ENCODE results near the gene FBL. TPM values are rescaled to one million over a fixed set of nuclear protein-coding genes. Genes with fewer than 3 reads are reported as not detected.

The FBL gene
- polyA plus RNA-seq, 1 donor, result 240 TPM

DNA sequence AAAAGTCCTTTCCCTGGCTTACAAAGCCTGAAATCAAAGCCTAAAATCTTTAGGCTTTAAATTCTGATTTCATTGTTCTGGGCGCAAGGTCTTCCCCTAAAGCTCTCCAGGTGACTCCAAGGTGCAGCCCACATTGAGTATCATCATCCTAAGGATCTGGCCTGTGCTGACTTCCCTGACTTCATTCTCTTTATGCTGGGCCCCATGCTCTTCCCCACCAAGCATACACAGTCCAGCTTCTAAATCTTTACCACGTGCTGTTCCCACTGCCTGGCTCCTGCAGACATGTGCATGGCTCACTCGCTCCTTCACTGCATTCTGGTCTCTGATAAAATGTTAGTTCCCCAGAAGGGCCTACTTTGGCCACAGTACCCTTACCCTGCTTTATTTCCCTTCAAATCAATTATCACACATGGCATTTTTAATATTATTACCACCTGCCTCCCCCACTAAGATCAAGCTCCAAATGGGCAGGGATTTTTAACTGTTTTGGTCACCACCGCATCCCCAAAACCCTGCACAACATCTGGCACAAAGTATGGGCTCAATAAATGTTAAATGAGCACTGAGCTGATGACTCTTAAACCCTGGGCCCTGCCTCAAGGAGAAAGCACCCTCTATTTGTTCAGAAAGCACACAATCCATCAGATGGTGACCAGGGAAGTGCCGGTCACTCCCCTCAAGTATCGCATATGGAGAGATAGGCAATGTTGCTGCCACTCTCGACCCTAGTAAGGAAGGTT is 3.3 kb downstream of the FBL start:
- DNase-seq, result no peak

DNA sequence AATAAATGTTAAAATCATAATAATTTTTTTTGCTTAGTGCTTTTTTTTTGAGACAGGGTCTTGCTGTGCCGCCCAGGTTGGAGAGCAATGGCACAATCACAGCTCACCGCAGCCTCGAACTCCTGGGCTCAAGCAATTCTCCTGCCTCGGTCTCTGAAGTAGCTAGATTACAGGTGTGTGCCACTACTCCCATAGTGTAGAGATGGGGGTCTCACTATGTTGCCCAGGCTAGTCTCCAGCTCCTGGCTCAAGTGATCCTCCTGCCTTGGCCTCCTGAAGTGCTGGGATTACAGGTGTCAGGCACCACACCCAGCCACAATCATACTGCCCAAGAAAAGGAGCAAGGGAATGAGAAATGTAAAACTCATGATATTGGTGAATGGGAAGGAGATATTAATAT is 5.1 kb downstream of the FBL start:
- no peak for DNase-seq

DNA sequence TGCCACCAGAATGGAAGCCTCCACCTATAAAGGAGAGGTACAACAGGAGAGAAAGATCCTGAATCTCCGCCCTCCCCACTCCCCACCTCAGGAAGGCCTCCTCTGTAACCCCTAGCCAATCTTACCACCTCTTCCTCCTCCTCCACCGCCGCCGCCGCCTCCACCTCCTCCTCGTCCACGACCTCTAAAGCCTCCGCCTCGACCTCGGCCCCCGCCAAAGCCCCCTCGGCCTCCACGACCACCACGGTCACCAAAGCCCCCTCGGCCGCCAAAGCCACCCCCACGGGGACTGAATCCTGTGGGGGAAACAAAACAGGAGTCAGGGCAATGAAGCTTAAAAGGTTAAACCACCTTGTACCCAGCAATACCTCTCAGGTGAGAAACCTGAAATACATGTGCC is 5.7 kb downstream of the FBL start:
- no peak for DNase-seq

DNA sequence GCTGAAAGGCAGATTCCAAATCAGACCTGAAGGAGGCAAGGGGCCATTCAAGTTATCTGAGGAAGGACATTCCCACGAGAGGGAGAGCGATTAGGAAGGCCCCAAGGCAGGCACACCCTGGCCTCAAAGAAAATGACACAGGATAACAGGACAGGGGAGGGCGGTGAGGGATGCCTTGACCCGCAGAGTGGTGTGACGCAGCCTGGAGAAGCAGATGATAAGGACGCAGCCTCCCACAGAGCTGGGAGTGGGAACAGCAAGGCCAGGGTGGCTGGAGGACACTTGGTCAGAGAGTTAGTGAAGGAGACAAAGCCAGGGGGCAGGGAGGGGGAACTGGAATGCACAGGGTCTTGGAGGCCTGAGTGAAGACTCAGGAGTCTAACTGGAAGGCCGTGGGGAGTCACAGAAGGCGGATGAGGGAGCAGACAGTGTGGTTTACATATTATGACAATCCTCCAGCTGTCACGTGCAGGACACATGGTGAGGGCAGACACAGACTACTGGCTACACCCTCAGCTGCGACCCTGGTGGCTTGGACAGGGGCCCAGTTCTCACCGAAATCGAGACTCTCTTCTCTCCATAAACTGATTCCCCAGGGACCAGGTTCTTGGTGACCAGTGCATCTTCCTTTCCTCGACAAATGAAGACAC is 6.4 kb downstream of the FBL start:
- no peak for DNase-seq

DNA sequence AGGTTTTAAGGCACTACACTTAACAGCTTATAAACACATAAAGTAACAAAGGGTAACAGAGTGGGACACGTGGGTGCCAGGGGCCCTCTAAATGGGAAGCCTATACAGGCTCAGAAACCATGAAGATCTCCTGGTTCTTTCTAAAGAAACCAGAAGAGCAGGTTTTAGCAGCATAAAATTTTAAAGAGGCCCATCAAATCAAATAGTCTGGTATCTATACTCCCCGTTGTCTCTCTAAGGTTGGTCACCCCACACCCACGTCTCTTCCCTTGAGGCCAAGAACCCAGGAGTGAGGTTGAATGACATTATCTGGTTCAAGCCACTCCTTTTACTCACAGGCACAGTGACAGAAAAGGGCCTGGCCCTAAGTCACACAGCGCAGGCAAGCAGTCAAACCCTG is 7.6 kb downstream of the FBL start:
- DNase-seq, result no peak

DNA sequence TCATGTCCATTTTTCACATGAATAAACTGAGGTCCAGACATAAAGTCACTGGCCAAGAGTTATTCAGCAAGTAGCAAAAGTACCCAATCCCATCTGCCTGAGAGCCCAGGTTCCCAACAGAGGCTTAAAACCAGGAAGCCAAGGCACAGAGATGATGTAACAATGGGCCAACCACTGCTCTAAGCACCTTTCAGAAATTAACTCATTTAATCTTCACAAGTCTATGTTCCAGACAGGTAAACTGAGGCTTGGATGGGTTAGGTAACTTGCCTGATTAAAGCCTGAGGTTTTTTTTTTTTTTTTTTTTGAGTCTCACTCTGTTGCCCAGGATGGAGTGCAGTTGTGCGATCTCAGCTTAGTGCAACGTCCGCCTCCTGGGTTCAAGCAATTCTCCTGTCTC is 8.2 kb downstream of the FBL start:
- no peak for DNase-seq

DNA sequence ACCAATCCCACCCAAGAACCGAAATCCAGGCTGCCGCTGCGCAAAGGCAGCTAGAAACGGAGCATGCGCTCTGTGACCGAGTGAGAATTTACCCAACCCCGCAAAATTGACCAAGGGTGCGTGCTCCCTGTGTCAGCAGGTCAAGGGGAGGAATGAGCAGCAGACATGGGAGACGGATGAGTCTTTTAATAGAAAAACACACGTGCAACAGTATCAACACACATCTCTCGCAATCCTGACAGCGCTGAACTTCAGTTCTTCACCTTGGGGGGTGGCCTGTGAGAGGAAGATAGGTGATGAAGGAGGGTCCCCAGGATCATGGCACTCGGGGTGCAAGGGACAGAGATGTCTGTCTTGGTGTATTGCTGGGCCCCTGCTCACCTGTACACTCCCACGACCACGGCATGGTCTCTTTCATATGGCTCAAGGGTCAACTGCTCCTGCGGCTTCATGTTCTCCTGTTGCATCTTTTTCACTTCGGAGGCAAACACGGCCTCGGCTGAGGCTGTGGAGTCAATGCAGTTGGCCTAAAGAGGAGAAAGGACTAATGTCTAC is 11.8 kb downstream of the FBL start:
- no peak for DNase-seq

DNA sequence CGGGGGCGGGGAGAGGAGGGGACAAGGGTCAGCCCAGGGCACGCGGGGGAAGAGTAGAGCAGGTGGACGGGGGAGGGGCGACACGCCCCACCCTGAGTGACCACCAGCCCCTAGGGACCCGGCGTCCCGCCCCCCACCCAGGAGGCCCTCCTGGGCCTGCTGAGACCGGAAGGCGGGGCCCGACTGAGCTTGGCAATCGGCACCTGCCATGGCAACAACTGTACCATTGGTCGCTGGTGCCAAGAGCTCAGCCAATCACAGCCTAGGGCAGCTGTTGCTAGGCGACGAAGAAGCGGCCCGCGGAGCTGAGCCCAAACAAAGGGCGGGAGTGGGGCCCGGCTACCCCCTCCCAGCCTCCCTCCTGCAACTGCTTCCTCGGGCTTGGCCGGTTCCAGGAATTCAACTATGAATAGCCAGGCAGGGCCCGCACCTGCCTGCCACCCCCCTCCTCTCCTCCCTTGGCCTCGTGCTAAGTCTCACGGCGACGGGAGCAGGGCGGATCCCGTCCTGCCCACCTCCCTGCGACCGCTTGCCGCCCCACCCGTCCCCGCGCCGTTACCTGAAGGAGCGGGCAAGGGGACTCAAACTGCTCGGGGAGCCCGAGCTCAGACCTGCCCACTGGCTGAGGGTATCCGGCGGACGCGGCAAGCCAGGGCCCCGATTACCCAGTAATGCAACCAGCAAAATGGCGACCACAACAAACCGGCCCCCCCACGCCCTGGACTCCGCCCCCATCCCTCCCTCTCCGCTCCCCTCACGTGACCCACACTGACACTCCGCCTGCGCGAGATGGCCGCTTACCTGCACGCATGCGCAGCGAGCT is 12.5 kb downstream of the FBL start, which contains the start of gene DYRK1B:
Gene DYRK1B, minus strand, starts transcription at position 699 of the 823 bp plus-strand sequence. CDS start 2,295 bp downstream, outside the sequence.
- DNase-seq, result peak; percentile 97

DNA sequence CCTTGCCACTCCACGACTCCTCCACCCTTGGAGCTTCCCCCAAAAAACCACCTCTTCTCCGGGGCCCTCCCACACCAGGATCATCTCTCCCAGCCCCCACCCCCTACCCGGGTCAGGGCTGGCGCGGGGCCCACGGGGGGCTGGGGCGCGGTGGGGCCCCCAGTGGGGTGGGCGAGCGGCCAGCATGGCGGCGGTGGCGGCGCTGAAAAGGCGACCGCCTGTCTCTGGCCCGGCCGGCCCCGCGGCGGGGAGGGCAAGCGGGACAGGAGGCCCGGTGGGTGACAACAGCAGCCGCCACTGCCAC is 13.1 kb downstream of the FBL start:
- DNase-seq, result no peak

DNA sequence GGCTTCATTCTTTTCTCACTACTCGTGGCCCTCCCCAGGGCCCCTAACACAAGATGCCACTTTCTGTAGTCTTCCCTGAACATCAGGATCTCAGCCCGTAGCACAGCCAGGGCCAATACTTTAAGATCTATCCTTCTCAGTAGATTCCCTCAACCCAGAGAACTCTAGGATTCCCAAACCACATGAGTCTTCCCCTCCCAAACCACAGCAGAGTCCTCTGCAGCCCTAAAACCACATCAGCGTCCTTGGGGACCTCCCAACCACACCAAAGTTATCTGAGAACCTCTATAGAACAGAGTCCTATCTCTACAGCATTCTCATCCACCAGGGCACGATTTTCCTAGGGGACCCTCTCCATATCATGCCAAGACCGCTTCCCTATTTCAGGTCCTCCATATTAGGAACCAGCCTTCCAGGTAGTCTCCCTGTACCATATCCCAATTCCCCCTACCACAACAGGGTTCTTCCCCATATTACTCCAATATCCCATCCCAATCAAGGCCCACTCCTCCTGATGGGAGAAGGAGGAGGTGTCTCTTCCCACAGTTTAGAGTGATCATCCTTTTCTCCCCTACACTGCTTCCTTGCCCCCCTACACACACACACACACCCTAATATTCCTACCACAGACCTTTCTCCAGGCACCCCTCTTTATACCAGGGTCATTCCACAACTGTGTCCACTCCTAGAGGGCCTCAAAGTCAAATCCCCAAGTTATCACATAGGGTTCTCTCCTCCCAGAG is 13.7 kb downstream of the FBL start:
- DNase-seq, result no peak

DNA sequence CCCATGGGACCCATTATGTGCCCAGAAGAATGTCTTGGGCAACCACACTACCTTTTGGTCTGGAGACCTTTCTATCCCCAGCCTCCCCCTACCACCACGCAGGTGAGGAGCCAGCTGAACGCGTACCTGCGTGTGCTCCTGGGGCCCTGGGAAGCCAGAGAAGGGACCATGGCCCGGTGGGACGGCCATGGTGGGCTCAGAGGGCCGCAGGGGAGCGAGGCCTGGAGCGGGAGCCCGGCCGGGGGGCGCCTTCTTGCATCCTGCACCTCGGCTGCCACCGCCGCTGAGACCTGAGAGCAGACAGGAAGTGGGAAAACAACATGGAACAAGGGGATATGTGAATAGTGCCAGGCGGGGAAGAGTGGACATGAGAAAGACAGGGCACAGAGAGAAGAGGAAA is 14.5 kb downstream of the FBL start:
- DNase-seq, result no peak

DNA sequence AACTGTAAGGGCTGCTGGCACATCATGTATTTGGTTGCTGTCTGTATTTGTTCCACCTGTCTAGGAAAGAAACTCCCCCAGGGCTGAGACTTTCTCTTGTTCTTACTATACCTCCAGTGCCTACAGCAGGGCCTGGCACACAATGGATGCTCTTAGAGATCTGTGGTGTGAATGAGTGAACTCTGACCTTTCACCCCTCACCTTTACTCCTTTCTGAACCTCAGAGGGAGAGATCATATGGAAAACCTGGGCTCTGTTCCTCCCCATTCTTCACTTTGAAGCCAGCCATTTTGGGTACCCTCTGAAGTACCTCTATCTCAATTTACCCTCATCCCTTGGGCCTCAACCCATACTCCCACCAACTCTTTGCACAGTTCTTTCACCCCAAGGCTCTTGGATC is 15.3 kb downstream of the FBL start:
- no peak for DNase-seq

DNA sequence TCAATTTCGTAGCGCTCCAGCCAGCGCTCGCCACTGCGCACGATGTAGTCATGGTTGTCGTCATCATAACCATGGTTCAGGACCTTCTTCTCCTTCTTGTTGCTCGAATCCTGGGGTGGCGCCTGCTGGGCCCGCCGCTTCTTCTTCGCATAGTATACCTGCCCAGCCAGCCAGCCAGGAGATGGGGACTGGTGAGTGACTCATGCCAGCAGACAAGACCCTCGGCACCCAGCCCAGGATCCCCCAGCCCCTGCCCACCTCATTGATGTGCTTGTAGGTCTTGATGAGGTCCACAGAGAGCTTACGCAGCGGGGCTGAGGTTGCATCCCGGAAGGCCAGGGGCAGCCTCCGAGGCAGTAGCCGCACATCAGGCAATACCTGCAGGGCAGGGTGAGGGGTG is 15.8 kb downstream of the FBL start:
- DNase-seq, result no peak

DNA sequence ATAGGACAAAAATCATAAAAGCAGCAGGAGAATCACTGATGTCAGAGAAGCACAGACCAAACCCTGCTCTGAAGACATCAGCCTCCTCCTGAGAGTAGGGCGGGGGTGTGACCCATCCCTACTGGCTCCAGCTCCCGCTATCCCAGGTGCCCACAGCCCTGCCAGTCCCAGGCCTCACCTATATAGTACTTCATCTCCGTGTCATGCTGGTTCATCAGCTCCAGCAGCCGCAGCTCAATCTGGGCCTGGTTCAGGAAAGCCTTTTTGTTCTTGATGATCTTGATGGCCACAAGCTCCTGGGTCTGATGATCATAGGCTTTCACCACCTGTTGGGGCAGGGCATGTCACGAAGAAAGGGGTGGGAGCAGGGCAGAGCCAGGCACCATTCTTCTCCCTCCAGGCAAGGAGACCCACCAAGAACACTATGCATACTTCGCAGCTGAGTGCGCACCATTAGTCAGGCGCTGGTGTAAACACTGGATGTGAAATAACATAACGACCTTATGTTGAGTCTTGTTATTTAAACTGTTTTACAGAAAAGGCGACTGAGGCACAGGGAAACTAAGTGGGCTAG is 16.4 kb downstream of the FBL start:
- no peak for DNase-seq

DNA sequence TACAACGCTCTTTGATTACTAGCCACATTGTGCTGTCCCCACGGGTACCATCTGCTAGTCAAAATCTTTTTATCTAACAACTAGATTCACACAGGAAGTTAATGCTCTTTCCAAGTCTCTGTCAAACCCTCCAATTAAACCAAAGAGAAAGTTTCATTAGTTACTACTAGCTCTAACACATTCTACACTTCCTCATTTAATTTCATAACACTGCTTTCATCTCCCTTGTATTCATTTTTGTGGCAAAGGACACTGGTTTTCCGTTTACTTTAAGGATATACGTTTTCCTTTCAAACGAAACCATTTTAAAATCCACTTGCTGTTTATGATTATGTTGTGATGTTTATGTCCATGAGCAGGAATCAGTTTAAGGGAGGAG is 17.5 kb downstream of the FBL start:
- DNase-seq, result no peak

DNA sequence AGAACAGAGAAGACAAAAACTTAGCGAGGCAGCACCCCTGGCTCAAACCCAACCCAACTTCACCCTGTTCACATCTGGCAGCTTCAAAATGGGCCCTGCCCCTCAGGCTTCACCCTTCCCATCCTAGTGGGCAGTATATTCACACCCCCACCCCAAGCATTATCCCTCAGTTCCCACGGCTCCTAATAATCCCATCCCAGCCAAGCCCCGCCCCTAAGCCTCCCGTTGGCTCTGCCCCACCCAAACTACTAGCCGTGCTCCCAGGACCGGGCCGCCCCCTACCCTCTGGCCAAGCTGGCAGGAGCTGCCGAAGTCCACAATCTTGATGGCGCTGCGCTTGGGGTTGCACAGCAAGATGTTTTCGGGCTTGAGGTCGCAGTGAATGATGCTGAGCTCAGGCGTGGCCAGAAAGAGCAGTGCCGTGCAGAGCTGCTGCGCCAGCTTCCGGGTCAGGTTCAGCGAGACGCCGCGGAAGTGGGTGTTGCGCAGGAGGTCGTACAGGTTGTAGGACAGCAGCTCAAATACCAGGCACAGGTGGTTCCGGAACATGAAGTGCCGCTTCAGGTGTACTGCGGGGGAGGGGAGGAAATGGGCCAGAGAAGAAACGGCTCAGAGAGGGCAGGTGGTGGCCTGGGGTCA is 18.0 kb downstream of the FBL start:
- DNase-seq, result no peak

DNA sequence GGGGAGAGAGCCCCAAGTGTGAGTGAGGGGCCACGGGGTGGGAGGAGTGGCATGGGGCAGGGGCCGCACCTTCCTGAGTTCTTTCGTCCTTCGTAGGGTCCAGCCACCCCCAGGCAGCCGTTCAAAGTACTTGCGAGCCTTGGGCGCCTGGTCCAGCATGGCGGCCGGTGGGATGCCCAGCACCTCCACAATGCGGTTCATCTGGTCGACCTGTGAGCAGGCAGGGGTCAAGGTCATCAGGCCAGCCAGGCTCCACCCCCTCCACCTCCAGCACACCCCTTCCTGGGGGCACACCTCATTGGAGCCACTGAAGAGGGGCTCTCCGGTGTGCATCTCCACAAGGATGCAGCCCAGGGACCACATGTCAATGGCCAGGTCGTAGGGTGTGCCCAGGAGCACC is 19.0 kb downstream of the FBL start:
- no peak for DNase-seq

DNA sequence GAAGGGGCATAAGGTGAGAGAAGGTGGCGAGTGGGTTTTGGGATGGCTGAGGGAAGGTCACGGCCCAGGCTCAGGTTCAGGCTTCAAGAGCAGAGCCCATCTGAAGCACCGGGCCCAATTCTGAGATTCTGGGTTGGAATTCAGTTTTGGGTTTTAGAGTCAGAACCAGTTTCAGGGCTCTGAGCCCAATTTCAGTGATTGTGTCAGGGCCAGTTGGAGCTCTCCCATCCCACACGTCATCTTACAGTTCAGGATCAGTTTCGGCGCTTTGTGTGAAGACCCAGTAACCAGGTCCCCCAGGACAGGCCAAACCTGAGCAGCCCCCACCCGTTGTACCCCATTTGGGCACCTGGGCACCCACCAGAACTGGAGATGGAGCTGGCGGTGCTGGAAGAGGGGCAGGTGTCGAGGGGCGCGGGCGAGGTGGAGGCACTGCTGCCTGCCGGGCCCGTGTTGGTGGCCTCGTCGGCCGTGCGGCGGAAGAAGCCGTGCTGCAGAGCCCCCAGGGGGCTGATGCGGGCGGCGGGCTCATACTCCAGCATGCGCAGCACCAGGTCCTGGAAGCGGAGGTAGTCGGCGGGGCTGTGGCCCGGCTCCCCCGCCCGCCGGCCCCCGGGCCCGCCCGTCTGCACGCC is 19.8 kb downstream of the FBL start:
- no peak for DNase-seq

DNA sequence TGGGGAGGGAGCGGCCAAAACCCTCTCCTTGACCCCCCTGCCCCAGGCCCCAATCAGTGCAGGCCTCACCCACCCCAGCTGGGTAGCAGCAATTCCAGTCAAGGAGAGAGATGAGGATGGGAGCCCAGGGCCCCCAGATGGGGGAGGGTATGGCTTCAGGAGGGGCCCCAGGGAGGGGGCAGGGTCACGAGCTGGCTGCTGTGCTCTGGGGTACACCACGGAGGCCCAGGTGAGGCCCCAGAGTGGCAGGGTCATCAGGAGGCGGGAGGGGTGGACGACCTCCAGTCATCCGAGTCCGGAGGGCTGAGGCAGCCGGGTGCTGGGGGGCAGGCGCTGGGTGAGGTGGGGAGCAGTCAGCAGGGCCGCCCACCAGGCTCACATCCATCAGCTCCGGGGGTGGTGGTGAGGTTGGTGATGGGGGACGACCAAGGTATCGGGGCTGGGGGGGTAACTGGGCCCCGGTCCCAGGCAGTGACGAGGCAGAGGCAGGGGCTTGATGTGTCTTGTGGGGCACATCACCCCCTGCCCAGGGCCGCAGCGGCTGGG is 20.6 kb downstream of the FBL start:
- DNase-seq, result no peak

DNA sequence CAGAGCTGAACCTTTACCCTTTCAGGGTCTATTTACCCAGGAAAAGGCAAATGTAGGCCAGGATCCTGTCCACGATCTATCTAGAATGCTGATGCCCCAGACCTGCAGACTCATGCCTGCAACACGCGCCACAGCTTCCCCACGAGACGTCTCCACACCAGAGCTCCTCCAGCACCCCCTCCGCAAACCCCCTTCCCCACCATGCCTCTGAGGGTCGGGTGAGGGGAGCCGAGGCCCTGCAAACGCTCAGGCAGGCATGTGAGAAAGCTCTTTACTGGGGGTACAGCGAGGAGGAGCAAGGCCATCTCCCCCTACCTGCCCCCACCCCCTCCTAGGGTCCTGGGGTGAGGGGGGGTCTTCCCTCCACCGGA is 21.1 kb downstream of the FBL start:
- DNase-seq, result no peak
